GM19455 (cell line): ENCODE results near the gene SND1.

Experiments used
- ATAC-seq: cut with Tn5 transposase; IDR thresholded peaks from one replicate; pipeline ENCODE4 v1.9.1; 2021; ENCODE audit not compliant: unreplicated experiment

The SND1 gene

DNA sequence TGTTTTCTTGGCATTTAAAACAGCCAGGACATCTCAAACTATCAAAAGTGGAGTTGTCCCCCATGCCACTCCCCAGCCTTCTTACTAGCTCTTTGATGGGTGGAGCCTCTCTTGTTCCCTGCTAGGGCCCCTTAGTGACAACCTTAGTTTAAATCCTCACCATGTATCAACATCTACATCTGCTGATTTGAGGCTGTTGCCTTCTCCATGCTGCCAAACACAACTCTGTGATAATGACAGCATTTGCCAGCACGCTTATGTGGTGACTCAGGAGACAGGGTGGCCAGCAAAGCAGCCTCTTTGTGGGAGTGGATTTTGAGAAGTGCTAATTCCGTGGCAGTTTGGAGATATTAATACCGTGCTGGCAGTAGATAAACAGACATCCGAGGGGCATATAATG is 233.8 kb downstream of the SND1 start:
- no peak for ATAC-seq

DNA sequence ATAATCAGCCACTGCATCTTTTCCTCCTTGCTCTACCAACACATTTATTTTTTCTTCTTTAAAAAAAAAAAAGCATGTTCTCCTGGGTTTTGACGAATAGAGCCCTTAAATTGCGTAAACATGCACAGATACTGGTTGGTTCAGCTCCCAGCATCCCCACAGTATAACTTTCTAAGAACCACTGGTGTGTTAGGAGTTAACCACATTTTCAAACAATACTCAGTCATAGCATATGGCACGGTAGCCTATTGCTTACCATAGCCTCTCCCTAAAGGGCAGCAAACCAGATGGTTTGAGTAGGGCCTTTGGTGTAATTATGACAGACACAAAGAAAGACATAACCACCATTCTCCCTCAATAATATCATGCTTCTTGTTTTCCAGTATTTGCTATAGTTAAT is 234.3 kb downstream of the SND1 start:
- ATAC-seq, result no peak

DNA sequence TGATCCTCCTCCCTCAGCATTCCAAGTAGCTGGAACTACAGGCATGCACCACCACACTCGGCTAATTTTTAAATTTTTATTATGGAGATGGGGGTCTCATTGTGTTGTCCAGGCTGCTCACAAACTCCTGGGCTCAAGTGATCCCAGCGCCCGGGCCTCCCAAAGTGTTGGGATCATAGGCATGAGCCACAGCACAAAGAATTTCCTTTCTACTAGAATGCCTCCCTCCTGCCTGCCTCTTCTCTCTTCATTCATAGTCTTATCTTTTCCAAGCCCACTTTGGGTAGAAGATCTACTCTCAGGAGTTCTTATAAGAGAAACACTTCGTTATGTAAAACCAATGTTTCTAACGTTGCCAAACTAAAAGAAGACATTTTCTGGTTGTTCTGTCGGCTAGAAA is 235.1 kb downstream of the SND1 start:
- ATAC-seq, result no peak

DNA sequence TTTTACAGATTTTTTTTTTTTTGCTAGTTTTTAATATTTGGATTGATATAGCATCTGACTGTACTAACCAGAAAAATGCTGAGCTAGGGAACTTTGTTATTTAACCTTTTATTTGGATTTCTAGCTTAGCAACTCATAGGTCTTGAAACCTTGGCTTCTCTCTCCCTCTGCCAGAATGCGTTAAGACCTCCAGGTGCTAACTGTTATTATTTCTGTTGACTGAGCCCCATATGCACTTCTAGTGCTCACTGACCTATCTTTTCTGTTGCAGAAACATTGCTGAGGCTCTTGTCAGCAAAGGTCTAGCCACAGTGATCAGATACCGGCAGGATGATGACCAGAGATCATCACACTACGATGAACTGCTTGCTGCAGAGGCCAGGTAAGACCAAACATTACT is 235.6 kb downstream of the SND1 start:
- no peak for ATAC-seq

DNA sequence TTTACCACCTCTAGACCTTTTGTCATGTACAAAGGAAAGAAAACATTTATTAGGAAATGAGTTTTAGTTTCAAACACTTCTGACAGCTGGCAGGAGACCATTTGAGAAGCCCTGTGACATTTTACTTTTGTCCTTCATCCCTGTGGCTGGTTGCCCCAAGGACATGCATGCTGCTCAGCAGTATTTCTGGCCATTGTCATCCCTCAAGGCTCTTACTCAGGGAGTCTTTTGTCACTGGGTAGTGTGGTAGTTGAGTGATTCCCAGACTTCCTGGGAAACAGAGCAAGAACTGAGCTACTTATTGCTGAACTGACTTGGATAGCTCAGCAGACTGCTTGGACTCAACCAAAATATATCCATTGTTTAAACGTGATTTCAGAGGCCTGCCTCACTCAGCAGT is 236.4 kb downstream of the SND1 start:
- no peak for ATAC-seq

DNA sequence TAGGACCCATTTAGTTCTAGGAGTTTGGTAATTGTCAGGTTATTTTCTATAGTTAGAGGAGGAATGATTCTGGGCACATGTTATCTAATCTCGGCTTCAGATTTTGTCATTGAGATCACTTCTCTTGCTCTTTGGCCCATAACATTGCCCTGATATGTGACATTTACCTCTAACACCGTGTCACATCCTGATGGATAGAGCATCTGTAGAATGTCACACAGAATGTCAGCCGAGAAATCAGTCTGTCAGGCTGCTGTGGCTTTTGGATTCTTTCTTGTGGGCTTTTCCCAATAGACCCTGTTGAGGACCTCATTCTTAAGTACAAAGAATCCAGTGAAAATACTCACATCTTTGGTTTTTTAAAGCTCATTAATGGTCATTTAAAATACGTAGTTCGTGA is 236.8 kb downstream of the SND1 start:
- no peak for ATAC-seq

DNA sequence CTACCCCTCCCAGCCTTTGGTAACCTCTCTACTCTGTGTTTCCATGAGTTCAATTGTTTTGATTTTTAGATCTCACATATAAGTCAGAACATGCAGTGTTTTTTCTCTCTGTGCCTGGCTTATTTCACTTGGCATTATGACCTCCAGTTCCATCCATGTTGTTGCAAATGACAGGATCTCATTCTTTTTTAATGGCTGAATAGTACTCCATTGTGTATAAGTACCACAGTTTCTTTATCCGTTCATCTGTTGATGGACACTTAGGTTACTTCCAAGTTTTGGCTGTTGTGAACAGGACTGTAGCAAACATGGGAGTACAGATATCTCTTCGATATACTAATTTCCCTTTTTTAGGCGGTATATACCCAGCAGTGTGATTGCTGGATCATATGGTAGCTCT is 237.7 kb downstream of the SND1 start:
- no peak for ATAC-seq

DNA sequence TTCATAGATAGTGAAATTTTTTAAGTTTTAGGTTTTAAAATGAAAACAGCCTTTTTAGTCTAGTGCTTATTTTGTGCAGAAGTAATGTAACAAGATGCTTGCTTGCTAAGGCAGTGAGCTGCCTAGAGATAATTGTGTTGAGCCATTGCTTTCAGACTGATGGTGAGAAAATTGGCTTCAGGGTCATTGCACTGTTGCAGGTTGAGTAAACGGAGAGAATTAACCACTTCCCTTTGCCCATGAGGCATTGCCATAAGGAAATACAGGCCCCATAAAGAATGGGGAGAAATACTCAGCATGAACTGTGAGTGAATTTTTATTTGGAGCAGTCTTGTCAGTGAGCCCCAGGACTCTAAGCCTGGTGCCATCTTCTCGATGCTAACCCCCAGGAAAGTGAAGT is 238.7 kb downstream of the SND1 start:
- ATAC-seq, result no peak

DNA sequence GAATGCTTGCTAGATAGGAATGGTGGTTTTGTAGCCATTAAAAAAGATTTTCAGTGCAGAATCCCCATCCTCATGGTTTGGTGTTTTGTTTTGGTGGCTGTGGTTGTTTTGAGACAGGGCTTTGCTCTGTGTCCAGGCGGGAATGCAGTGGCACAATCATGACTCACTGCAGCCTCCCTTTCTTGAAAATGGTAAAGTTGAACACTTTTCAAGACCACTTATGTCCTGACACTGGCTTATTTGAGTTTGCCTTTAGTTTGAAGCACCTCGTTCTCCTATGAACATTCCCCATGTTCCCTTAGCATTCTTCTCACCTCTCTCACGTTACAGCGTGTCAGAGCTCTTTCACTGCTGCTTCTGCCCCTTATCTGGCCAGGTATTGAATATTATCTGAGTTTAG is 239.2 kb downstream of the SND1 start:
- ATAC-seq, result no peak

DNA sequence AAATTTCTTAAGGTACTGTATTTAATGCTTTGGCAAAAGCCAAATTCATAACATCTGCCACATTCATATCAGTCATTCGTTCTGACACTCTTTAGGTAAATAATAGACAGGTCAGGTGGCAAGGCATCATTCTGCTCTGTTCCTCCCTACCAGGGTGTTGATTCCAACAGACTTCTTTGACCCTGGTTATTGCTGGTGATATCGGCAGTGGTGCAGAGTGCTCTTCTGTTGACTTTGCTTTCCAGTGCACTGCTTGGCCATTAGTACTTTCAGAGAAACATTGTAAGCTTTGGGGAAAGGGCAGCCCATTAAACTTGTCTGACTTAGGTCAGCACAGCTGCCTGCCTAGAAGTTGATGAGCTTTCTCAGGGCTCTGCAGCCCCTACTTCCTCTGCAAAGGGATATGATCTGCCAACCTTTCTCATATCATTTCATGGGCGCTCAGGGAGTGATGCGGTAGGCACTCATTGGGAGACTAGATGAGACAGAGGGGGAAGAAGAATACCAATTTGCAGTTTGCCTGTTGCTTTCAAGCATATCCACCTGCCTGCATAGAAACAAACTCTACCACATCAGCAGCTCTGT is 240.0 kb downstream of the SND1 start:
- no peak for ATAC-seq

DNA sequence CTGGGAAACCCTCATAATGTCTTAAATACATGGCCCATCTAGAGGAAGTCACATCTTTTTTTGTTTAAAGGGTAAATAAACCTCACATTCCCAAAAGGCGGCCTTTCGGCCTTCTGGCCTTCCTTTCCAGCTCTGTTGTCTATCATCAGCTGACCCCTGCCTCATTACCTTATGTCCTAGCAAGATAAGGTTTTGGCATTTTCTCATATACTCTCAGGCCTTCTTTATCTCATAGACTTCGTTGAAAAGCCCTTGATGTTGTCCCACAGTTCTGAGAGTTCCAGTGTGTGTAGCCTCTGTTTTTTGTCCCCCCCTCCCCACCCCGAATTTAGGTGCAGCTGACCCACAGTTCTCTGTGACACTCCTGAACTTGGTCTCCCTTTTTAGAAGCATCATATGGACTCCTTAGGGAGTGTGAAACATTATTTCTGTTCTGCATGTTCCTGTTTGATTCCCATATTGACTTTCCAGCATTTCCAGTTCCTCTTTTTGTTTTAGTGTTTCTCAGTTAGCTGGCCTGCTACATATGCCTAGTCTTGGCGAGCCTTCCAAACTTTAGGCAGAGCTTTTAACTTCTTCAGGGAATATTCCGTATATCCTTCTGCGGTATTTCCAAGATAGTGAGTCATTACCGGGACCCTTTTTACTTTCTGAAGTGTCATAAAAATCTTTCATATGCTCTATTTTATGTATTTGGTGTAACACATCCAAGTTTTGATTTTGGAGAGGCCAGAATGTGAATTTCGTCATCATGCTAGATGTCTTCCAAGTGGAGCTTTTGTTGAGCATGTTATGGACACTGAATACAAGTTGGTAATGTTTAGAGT is 240.7 kb downstream of the SND1 start:
- ATAC-seq, result no peak

DNA sequence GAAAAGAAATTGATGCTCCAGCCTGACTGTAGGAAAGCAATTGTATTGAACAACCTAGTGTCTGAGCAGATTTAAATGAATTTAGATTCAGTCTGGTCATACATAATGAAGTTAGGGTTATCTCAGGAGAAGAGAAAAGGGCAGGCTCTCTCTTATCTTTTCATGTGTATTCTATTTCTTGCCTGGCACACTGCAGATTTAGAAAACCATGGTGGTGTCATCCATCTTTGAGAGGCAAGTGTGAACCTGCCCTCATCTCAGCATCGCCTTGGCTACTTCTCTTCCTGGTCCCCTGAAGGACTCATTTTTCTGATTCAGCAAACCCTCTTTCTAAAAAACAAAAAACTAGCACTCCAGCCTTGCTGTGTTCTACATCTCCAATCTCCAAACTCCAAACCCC is 241.6 kb downstream of the SND1 start:
- ATAC-seq, result no peak

DNA sequence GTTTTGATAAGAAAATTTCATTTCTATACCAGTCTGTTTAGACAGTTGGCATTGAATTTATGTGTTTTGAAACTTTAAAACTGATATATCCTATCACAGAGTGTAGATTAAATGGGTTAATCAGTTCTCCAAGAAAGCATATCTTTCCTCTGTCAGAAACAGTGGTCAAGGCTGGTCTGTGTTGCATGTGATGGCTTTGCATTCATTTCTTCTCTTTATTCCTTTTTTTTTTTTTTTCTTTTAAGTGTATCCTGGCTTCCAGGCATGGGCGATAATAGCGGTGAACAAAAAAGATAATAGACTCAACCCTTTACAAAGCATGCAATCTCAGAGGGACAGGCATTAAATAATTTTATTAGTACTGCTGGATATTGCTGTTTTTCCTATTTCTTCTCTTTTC is 242.6 kb downstream of the SND1 start:
- no peak for ATAC-seq

DNA sequence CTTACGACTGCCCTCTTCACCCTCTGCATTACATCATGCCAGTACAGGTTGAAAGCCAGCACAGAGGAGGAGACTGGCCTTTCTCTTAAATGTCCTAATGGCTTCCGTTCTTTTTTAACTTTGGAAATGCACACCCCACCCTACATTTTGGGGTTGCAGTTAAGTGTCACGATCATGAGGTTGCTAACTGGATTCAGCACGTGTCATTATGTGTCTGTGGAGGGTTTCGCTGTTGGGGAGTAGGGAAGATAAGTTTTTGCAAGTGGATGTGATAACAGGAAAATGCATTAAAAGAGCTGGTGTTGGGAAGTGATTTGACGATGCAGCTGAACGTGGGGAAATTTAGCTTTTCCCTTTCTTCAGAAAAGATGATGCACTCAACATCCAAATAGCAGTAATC is 243.4 kb downstream of the SND1 start:
- ATAC-seq, result no peak

DNA sequence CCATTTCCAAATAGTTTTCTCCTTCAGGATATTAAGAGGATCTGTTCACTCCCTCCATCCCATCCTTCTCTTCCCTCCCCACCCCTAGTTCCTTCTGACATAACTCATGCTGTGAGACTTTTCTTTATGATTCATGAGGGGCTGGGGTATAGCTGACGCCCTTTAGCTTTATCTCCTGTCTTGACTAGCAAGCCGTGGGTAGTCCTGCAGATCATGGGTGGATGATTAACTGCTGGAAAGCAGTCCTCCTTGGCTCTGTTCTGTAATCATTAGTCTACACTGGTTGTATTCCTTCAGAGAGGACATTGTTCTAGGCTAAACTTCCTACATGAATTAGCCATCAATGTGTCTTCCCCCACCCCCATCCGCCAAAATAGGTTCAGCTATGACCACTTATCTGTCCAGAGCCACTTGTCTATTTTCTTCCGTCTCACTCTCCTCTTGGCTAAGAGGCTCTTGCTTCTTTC is 243.9 kb downstream of the SND1 start:
- ATAC-seq, result no peak

DNA sequence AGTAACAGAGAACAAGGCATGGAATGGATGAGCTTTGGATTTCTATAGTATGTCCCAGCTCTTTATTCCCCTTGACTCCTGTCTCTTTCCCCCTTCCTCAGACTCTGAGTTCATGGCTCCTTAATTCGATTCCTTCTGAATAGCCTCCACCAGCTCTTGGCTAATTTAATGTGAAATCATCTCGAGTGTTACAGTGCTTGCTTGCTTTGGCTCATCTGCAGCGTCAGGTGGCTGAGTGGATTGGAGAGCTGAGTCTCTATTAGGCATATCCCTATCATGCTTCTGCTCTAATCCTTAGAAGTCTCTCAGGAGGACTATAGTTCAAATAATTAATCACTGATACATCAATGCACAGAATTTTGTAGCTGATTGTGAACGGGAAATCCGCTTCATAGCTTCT is 244.7 kb downstream of the SND1 start:
- ATAC-seq, result no peak

DNA sequence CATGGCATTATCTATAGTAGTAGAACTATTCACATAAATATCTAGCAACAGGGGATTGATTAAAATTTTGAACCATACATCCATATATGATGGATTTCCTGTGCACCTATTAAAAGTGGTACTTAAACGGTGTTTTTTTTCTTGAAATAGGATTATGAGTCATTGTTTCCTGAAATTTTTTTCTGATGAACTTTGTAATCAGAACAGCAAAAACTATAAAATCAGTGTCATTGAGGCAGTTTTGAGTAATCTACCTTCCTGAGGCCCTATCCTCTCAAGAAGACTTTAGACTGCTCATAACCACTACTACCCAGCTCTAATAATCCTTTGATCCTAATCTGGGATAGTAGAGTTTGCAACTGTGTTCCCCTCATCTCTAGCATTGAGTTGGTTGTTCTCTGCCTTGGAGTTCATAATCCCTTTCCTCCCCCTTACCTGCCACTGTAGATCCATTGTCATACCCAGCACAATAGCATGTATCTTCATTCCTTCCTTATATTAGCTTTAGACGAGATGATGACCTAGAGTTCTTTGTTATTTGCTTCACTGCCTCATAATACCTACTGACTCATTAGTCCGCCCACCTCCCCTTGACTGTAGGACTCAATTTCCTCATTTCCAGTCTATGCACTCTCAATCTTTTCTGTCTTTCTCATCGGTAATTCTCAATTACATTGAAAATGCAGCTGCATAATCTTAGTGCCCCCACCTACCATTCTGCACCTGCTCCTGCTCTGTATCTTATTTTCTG is 245.9 kb downstream of the SND1 start:
- ATAC-seq, result no peak

DNA sequence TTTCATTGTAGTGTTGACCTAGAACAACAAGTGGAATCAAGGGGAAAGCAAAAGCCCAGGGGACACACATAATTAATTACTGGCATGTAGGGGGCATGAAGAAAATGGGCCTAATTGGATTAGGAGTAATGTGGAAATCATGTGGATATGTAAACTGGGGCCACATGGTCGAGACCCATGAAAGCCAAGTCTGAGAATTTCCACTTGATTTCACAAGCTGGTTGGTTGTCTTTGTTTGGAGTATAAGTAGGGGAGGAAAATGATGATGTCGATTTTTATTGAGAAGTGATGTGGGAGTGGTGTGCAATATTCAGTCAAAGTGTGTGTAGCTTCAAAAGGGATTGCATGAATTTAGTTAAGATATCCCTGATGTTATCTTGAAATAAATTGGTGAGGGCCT is 247.4 kb downstream of the SND1 start:
- no peak for ATAC-seq

DNA sequence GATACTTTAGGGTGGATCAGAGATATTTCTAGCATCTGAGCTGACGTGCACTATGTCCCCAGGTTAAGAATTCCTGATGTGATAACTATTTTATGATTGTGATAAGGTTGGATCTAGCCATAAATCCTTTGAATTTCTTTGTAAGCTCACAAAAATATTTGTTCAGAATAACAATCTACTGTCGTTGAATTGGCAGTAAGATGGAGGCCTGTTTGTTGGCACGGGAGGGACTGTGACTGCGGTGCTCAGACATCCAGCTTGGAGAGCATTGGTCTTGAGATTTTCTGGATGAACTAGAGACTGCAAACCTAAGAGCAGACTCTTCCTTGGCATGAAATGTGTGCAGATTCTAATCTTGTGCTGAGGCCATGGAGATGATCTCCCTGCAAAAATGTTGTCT is 248.1 kb downstream of the SND1 start:
- no peak for ATAC-seq

DNA sequence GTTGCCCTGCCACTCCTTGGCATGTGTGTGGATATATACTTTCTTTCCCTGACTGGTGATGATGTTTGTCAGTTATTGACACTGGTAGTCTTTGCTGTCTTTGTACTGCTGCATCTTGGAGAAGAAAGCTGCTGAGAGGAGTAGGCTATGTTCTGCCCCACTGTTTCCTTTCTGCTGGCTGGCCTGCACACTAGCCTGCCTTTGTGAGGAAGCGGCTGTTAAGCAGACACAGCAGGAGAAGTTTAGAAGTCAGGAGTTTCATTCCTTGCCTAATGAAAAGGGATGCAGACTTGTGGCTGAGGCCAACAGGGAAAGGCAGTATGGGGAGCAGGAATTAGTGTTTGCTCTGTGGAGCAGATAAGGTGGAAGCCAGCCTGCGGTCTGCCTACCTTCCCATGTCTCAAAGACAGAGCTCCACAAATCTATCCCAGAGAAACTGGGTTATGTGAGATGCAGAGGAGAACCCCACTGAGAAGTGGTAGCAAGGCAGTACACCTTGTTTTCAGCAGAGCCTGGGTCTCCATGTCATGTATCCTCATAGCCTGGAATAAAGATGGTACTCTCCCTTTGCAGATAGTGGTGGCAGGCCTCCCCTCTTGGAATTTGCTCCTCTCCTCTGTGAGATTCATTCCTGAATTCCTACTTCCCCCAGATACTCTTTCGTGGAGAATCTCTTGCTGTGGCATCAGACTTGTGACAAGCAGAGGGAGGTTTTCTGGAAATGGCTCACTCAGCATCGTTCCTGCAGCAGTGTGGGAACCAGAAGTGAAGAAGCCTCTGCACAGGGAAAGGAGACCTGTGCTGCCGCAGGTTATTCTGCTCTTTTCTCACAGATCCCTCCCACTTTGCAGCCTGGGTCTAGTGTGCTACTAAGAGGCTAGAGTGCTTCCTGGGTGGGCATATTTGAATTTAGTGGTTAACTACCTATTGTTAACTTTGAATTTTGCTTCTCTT is 249.0 kb downstream of the SND1 start:
- ATAC-seq, result peak; percentile 55
